ENCODE data around the gene BLM. TPM values are rescaled to one million over a fixed set of nuclear protein-coding genes. Genes with fewer than 3 reads are reported as not detected.

Gene BLM
- total RNA-seq, 1 donor from 2014 or later, result 1.5 TPM

DNA sequence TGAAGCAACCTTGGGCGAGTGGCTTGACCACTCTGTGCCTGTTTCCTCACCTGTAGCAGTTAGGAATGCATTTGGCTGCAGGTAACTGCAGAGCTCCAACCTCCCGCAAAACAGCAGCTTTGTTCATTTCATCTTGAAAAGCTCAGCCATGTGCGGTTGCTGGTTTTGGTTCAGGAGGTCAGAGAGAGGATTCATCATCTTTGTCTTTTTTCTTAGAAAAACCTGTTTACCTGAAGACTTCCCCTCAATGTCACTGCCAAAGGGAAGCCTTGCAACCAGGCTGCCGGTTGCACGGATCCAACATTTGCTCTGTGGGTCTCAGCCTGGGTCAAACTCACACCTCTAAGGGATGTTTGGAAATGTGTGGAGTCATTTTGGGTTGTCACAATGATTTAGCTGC, 134.8 kb downstream of the BLM start:
- no peak overlapping the region for H3K4me3 ChIP-seq
- H3K4me1 ChIP-seq, result no peaks in the 10 kb centered on the region
- no peaks in the 10 kb centered on the region for H3K9me3 ChIP-seq
- DNase-seq (no peak), ATAC-seq (no peak)
- no peak for TF ChIP-seq CTCF (IDR thresholded peaks at IDR 0.05)
- intact Hi-C loops (cut with DNase I), result no loop called here
- H3K36me3 ChIP-seq, result no peaks in the 10 kb centered on the region
- H3K27ac ChIP-seq, result no peak overlapping the region
- H3K27me3 ChIP-seq, result no peaks in the 10 kb centered on the region

GRCh38 chr15:90855139-90855538, 138.0 kb downstream of the BLM start:
- no peak overlapping the region for H3K27ac ChIP-seq
- no peak for TF ChIP-seq CTCF (IDR thresholded peaks at IDR 0.05)
- H3K4me3 ChIP-seq, result no peak overlapping the region
- H3K9me3 ChIP-seq, result no peaks in the 10 kb centered on the region
- no peak for ATAC-seq
- H3K36me3 ChIP-seq, result no peaks in the 10 kb centered on the region
- intact Hi-C loops (cut with DNase I), result no loop called here
- no peak for DNase-seq
- H3K4me1 ChIP-seq, result no peaks in the 10 kb centered on the region
- no peaks in the 10 kb centered on the region for H3K27me3 ChIP-seq

GRCh38 chr15:90857337-90857736, 140.2 kb downstream of the BLM start:
- H3K27ac ChIP-seq, result no peak overlapping the region
- H3K36me3 ChIP-seq, result no peaks in the 10 kb centered on the region
- no peaks in the 10 kb centered on the region for H3K4me1 ChIP-seq
- no peaks in the 10 kb centered on the region for H3K27me3 ChIP-seq
- TF ChIP-seq CTCF (IDR thresholded peaks at IDR 0.05), result no peak
- intact Hi-C loops (cut with DNase I), result no loop called here
- DNase-seq (no peak), ATAC-seq (no peak)
- H3K9me3 ChIP-seq, result no peaks in the 10 kb centered on the region
- H3K4me3 ChIP-seq, result no peak overlapping the region

DNA sequence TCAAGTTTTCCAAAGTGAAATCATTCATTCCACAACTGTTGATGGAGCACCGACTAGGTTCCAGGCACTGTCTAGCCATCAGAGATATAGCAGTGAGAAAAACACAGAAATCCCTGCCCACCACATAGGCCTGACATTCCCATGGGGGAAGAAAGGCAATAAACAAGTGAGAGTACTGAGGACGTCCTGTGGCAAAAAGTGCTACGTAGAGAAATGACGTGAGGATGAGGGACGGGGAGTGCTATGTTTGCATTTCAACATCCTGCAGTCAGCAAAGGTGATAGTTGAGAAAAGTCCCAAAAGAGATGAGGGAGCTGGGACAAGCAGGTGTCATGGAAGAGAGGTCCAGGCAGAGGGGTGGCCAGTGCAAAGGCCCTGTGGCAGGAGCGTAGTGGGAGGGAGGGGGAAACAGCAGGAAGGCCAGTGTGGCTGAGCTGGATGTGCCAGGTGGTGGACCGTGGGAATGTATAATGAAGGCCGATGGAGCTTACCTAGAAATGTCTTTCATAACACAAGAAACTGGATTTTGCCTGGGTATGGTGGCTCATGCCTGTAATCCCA, 140.8 kb downstream of the BLM start:
- DNase-seq (no peak), ATAC-seq (no peak)
- no peak for TF ChIP-seq CTCF (IDR thresholded peaks at IDR 0.05)

DNA sequence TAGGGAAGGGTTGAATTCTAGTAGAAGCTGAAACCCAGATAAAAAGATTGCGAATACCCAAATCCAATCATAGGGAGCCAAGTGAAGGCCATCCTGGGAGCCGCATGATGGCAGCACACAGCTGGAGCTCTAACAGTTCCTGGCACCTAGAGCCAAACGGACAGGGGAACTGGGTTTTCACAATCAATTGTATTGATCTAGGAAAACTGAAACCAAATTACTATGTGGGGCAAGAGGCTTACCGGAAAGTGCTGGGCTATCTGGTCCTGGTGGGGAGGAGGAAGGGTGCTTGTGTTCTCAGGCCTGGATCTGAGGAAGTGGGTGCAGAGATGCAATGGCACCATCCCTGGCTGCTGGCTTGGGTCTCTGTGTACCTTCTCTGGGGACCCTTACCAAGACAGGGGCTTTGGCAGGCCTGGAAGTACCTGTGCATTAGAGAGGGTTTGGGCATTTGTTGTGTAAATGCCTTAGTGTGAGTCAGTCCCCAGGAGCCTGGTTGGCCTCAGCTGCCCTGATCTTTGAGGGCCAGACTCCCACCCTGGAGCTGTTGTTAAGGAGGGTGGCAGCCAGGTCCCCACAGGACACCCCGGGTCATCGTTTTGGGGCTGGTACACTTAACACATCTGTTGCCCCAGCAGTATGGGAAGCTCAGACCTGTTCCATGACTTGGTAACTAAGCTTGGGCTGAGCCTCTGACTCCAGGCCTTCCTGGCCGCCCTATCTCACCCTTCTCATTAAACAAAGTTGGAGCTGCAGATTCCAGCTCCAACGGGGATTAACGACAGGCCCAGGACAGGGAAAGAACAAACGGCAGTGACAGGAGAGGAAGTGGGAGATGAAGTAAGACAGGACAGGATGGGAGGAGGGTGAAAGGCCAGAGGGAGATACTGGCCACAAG, 142.3 kb downstream of the BLM start:
- intact Hi-C loops (cut with DNase I), result no loop called here
- H3K4me1 ChIP-seq, result no peaks in the 10 kb centered on the region
- no peaks in the 10 kb centered on the region for H3K36me3 ChIP-seq
- DNase-seq, result no peak
- H3K4me3 ChIP-seq, result no peak overlapping the region
- ATAC-seq, result no peak
- H3K9me3 ChIP-seq, result no peaks in the 10 kb centered on the region
- no peak for TF ChIP-seq CTCF (IDR thresholded peaks at IDR 0.05)
- no peak overlapping the region for H3K27ac ChIP-seq
- H3K27me3 ChIP-seq, result no peaks in the 10 kb centered on the region

More for the DNA sequence above, 140.8 kb downstream of the BLM start:
- H3K27me3 ChIP-seq, result no peaks in the 10 kb centered on the region
- H3K36me3 ChIP-seq, result no peaks in the 10 kb centered on the region
- no peaks in the 10 kb centered on the region for H3K9me3 ChIP-seq
- H3K4me1 ChIP-seq, result no peaks in the 10 kb centered on the region
- H3K4me3 ChIP-seq, result no peak overlapping the region
- H3K27ac ChIP-seq, result no peak overlapping the region
- intact Hi-C loops (cut with DNase I), result no loop called here
